Measurements from ENCODE around the gene CADPS.

Gene CADPS

GRCh38 chr3:62605413-62606068 is 269.7 kb downstream of the CADPS start:
- no peak for DNase-seq (ENCODE audit: low read depth)
- in situ Hi-C loops (cut with HindIII; ENCODE audit: low sequenced_read_pairs), result no loop called here
- TF ChIP-seq CTCF (IDR thresholded peaks at IDR 0.05; ENCODE audit: low read depth, low read length, missing control alignments), result no peak
- H3K4me3 ChIP-seq (ENCODE audit: low read depth, low read length), result no peak overlapping the region

GRCh38 chr3:62604751-62605351 is 270.4 kb downstream of the CADPS start:
- TF ChIP-seq CTCF (IDR thresholded peaks at IDR 0.05; ENCODE audit: low read depth, low read length, missing control alignments), result no peak
- H3K4me3 ChIP-seq (ENCODE audit: low read depth, low read length), result no peak overlapping the region
- DNase-seq (ENCODE audit: low read depth), result no peak
- in situ Hi-C loops (cut with HindIII; ENCODE audit: low sequenced_read_pairs), result no loop called here

GRCh38 chr3:62604298-62604697 is 270.9 kb downstream of the CADPS start:
- H3K4me3 ChIP-seq (ENCODE audit: low read depth, low read length), result no peak overlapping the region
- in situ Hi-C loops (cut with HindIII; ENCODE audit: low sequenced_read_pairs), result no loop called here
- no peak for TF ChIP-seq CTCF (IDR thresholded peaks at IDR 0.05; ENCODE audit: low read depth, low read length, missing control alignments)
- no peak for DNase-seq (ENCODE audit: low read depth)

- in situ Hi-C loops (cut with HindIII; ENCODE audit: low sequenced_read_pairs), result no loop called here
- no peak for DNase-seq (ENCODE audit: low read depth)
- H3K4me3 ChIP-seq (ENCODE audit: low read depth, low read length), result no peak overlapping the region
- TF ChIP-seq CTCF (IDR thresholded peaks at IDR 0.05; ENCODE audit: low read depth, low read length, missing control alignments), result no peak
Observed at GRCh38 chr3:62602987-62603386, 272.2 kb downstream of the CADPS start.

GRCh38 chr3:62602129-62602770 is 273.0 kb downstream of the CADPS start:
- DNase-seq (ENCODE audit: low read depth), result no peak
- in situ Hi-C loops (cut with HindIII; ENCODE audit: low sequenced_read_pairs), result no loop called here
- no peak for TF ChIP-seq CTCF (IDR thresholded peaks at IDR 0.05; ENCODE audit: low read depth, low read length, missing control alignments)
- no peak overlapping the region for H3K4me3 ChIP-seq (ENCODE audit: low read depth, low read length)

- H3K4me3 ChIP-seq (ENCODE audit: low read depth, low read length), result no peak overlapping the region
- no peak for TF ChIP-seq CTCF (IDR thresholded peaks at IDR 0.05; ENCODE audit: low read depth, low read length, missing control alignments)
- DNase-seq (ENCODE audit: low read depth), result no peak
- in situ Hi-C loops (cut with HindIII; ENCODE audit: low sequenced_read_pairs), result no loop called here
Observed at GRCh38 chr3:62601238-62602070, 273.8 kb downstream of the CADPS start.
